HG02642 (cell line): ENCODE results near the gene NCKAP5.

Experiments
- ATAC-seq: cut with Tn5 transposase; IDR thresholded peaks from one replicate; pipeline ENCODE4 v1.9.1; 2021; ENCODE audit warnings: mild to moderate bottlenecking; ENCODE audit not compliant: unreplicated experiment, poor library complexity

Gene NCKAP5

GRCh38 chr2:133434959-133435668 is 133.1 kb downstream of the NCKAP5 start:
- no peak for ATAC-seq

- no peak for ATAC-seq
Measured at GRCh38 chr2:133433455-133434451, 134.5 kb downstream of the NCKAP5 start.

- no peak for ATAC-seq
Measured at GRCh38 chr2:133432778-133433177, 135.5 kb downstream of the NCKAP5 start.

GRCh38 chr2:133431289-133431688 is 137.0 kb downstream of the NCKAP5 start:
- ATAC-seq, result no peak

GRCh38 chr2:133426791-133427190 is 141.5 kb downstream of the NCKAP5 start:
- no peak for ATAC-seq

GRCh38 chr2:133425612-133426011 is 142.7 kb downstream of the NCKAP5 start:
- ATAC-seq, result no peak

- no peak for ATAC-seq
Measured at GRCh38 chr2:133424876-133425275, 143.4 kb downstream of the NCKAP5 start.

GRCh38 chr2:133422931-133423351 is 145.3 kb downstream of the NCKAP5 start:
- no peak for ATAC-seq

GRCh38 chr2:133421516-133422324 is 146.5 kb downstream of the NCKAP5 start:
- ATAC-seq, result peak; percentile 93

- ATAC-seq, result no peak
Measured at GRCh38 chr2:133420788-133421187, 147.5 kb downstream of the NCKAP5 start.

GRCh38 chr2:133418671-133419070 is 149.6 kb downstream of the NCKAP5 start:
- no peak for ATAC-seq

- ATAC-seq, result no peak
Measured at GRCh38 chr2:133418021-133418420, 150.2 kb downstream of the NCKAP5 start.

- no peak for ATAC-seq
Measured at GRCh38 chr2:133417415-133417814, 150.8 kb downstream of the NCKAP5 start.

- no peak for ATAC-seq
Measured at GRCh38 chr2:133416736-133417135, 151.5 kb downstream of the NCKAP5 start.

- ATAC-seq, result no peak
Measured at GRCh38 chr2:133416146-133416545, 152.1 kb downstream of the NCKAP5 start.

GRCh38 chr2:133415210-133415876 is 152.9 kb downstream of the NCKAP5 start:
- no peak for ATAC-seq

GRCh38 chr2:133414486-133415209 is 153.6 kb downstream of the NCKAP5 start:
- ATAC-seq, result no peak

GRCh38 chr2:133413863-133414262 is 154.4 kb downstream of the NCKAP5 start:
- no peak for ATAC-seq

GRCh38 chr2:133412694-133413093 is 155.6 kb downstream of the NCKAP5 start:
- no peak for ATAC-seq
